Measurements from ENCODE around the gene GRIP1.

DNA sequence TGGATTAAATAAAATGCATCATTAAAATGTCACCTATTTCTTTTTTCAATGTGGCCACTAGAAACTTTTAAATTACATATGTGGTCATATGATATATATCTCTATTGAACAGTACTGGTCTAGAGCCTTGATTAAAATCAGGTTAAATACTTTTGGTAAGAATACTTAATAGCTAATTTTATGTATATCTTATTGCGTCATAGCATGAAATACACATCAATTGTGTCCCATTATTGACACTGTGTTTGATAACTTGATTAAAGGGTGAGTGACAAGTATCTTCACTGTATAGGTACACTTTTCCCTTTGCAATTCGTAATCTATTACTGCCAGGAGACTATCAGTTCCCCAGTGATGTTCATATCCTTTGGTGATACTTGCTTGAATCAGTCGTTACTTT, 381.0 kb downstream of the GRIP1 start:
- no peak for TF ChIP-seq CTCF (IDR thresholded peaks at IDR 0.05)
- no peak for TF ChIP-seq EP300 (IDR thresholded peaks at IDR 0.05)
- TF ChIP-seq POLR2A (IDR thresholded peaks at IDR 0.05): no peak

All from tibial nerve (tissue), 4 donors.